Measurements from ENCODE around the gene C15orf62.

Gene C15orf62, protein sequence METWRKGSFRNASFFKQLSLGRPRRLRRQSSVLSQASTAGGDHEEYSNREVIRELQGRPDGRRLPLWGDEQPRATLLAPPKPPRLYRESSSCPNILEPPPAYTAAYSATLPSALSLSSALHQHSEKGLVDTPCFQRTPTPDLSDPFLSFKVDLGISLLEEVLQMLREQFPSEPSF

GRCh38 chr15:40769274-40770146 is at the start of gene C15orf62:
Gene C15orf62, plus strand, starts transcription at chr15:40769980. Its CDS starts 516 bp downstream, at chr15:40770496.
- peak in 1 of 2 experiments; percentile 38 for DNase-seq

DNA sequence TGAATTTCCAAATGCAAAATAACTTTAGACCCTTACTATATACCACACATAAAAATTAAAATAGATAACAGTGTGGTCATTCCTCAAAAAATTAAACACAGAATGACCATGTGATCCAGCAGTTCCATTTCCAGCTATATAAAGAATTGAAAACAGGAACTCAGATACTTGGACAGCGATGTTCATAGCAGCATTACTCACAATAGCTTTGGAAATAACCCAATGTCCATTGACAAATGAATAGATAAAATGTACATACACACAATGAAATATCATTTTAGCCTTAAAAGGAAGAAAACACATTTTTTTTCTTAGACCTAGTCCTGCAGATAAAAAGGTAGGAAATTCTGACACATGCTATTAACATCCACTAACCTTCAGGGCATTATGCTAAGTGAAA is 48.1 kb upstream of the C15orf62 start:
- no peak for DNase-seq

DNA sequence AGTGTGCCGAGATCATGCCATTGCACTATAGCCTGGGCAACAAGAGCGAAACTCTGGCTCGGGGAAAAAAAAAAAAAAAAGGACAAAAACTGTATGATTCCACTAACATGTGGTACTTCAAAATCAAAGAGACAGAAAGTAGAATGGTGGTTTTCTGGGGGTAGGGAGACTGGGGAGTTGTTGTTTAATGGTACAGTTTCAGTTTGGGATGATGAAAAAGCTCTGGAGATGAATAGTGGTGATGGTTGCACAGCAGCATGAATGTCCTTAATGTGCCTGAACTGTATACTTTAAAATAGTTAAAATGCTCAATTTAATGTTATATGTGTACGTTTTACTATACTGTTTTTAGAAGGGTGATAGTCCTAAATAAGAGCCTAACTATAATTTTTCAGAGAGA is 47.4 kb upstream of the C15orf62 start:
- no peak for DNase-seq

- no peak for DNase-seq
Observed at GRCh38 chr15:40722934-40723333, 46.8 kb upstream of the C15orf62 start.

DNA sequence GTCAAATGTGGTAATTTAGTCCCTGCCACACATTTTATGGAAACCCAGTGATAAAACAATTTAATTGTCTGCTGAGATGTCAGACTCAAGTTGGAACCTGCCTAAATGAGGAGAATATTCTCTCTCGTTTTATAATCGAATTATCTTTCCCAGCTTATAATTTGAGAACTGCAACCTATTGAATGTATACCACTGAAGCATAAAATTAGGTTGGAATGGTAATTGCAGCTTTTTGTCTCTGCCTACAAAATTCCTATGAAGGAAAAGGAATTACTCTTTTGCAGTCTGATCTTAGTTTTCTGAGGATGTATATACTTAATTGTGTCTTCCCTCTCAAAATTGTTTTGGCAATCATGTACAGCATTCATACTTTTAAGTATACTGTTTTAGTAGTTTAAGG is 45.9 kb upstream of the C15orf62 start:
- DNase-seq: no peak

DNA sequence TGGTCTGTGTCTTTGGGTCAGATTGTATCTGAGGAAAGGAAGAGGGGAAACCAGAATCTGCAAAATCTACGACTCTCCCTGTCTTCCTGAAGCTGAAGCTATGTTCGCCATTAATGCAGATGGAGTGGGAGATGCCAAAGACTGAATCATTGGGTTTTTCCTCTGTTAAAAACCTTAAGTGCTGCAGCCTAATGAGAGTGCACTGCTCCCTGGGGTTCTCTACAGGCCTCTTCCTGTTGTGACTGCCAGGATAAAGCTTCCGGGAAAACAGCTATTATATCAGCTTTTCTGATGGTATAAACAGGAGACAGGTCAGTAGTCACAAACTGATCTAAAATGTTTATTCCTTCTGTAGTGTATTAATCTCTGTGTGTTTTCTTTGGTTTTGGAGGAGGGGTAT is 38.7 kb upstream of the C15orf62 start:
- no peak for DNase-seq

GRCh38 chr15:40736575-40736974 is 33.2 kb upstream of the C15orf62 start:
- no peak for DNase-seq

- no peak for DNase-seq
Observed at GRCh38 chr15:40737048-40737447, 32.7 kb upstream of the C15orf62 start.

DNA sequence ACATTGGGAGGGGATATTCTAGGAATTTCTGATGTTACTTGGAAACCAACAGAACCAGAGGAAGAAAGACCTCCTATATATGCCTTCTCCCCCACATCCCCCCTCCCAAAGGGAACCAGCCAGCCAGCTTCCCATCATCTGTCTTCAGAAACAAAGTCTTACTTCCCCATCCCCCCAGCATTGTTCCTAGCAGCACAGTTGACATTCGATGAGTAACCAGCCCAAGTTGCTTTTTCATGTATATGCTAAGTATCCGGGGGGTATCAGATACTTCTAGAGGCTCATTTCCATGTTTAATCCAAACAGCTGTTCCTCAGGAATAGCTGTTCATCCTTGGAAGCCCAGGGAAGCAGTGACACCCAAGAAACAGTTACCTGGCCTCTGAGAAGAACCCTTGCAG is 30.7 kb upstream of the C15orf62 start:
- DNase-seq: no peak

- no peak for DNase-seq
Observed at GRCh38 chr15:40739854-40740253, 29.9 kb upstream of the C15orf62 start.

DNA sequence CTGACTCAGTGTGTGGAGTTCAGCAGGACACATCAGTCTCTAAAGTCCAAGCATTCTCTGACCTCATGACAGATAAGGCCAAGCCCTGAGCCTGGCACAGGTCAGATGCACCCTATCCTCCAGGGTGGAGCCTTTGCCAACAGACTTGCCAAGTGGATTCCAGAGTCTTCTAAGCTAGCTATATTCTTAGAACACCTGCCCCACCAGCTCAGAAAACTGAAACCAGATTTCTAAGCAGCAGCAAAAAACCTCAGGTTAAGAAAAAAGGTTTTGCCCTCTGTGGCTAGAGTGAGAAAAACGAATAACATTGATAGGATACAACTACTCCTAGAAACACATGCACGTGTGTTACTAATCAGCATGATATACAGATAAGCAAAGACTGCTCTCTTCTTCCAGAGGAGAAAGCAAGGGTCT is 26.3 kb upstream of the C15orf62 start:
- no peak for DNase-seq

DNA sequence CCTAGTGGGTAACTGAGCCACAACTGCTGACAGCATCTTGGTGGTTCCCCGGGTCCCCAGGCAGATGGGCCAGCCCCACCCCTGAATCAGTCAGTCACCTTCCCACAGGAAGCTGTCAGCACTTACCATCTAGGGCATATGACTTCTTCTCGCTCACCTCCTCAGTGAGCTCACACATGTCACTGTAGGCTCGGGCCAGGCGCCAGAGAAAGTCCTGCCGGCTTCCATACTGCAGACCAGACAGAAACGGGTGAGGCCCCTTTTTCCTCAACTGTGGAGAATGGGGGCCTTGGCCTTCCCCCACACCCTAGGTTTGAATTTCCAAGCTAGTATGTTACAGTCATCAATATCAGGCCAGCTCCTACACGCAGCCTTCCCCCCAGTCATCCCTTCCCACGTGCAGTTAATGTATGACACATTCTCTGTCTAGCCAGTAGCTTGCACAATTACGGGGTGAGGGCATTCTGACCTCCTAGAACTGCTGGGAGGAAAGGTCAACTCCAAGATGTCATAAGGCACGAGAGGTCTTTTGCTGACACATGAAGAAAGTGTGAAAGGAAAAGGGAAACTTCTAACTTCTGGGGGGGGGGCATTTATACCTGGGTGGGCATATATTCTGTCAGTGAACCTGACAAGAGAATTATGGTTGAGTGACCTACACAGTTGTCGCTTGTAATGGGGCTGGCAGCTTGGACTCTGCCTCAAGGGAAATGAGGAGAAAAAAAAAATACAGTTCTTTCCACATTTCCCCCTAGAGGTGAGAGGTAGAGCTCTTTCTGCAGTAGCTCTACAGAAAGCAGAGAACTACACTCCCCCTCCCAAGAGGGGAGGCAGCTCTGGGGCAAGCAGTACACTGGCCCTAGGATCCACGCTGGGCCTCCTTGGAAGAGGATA is 25.6 kb upstream of the C15orf62 start:
- DNase-seq: no peak

- no peak for DNase-seq
Observed at GRCh38 chr15:40744815-40745152, 25.0 kb upstream of the C15orf62 start.

- DNase-seq: no peak
Observed at GRCh38 chr15:40746916-40747418, 22.8 kb upstream of the C15orf62 start.

- no peak for DNase-seq
Observed at GRCh38 chr15:40747685-40748631, 21.8 kb upstream of the C15orf62 start.

GRCh38 chr15:40749151-40749630 is 20.6 kb upstream of the C15orf62 start:
- DNase-seq: no peak

DNA sequence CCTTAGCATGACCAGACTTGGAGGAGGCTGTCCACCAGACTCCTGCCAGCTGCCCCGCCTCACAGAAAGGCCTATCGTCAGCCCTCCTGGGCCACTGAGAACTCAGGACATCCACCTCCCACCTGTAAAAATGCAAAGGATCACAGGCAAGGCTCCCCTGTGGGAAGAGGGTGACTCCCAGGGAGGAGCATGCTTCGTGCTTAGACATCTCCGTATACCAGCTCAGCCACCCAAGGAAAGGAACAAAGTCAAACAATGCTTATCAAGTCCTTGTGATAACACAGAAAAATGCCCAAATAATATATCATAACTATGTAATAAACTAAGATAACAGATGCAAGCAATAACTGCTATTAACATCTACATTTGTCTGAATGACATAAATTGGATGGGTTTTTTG is 18.9 kb upstream of the C15orf62 start:
- no peak for DNase-seq

GRCh38 chr15:40751745-40752144 is 18.0 kb upstream of the C15orf62 start:
- no peak for DNase-seq

DNA sequence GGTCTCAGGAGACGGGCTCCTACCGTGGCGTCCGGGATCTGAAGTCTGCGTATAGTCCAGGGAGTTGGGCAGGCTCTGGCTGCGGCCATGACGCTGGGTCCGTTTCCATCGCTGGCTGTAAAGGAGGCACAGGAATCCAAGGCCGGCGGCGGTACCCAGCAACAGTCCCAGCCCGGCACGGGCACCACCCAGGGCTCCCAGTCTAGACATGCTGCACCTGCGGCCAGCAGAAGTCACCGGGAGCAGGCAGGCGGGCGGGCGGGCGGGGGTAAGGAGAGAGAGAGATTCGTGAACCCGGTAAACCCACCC is 15.3 kb upstream of the C15orf62 start:
- DNase-seq: no peak

DNA sequence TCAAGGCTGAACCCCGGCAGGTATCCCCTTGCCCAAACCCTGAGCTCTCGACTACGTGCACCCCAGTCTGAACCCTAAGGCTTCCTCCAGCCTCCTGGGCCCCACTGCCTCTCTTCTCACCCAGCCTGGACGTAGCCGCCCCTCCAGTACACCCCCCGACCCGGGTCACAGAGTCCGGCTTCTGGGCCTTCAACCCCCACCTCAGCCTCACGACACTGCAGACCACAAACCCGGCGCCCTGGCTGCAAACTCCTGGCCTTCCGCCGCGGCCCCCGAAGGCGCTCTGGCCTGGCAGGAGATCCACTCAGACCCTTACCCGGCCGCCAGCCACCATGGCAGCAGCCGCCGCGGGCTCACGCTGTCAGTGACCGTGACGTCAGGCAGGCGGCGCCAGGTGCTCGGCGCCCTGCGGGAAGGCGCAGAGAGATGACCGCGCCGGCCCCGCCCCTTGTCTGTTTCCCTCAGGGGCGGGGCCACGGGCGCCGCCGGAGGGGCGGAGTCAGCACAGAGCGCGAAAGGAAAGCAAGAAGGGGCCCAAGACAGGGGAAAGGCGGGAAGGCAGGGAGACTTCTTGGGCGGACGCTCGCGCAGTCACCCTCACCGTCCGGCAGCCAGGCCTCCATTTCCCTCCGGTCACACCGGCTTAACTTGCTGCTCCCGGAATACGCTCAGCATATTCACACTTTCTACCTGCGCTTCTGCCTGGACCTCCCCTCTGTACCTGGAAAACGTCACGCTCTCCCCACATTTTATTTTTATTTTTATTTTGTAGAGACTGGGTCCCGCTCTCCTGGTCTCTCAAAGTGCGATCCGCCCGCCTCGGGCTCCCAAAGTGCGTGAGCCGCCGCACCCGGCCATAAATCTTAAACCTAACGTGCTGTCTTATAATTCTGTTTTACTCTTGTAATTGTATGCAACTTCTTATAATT is 14.6 kb upstream of the C15orf62 start, which contains the start of gene RMDN3:
Gene RMDN3, minus strand, starts transcription at position 372 of the 929 bp plus-strand sequence. CDS start 471 bp downstream, outside the sequence.
- DNase-seq: peak; percentile 19 to 77

DNA sequence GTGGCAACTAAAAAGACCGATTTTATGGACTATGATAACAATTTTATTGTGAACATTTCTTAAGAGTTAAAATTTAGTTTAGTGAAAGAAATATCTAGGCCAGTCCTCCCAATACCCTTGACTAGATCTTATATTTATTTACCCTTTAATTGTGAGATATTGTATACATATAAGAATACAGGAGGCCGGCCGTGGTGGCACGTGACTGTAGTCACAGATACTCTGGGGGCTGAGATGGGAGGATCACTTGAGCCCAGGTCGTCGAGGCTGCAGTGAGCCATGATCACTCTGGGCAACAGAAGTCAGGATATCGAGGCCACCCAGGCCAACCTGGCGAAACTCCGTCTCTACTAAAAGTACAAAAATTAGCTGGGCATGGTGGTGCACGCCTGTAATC is 14.0 kb upstream of the C15orf62 start:
- no peak for DNase-seq

Measured in cerebellar nuclear complex (tissue), 1 donor.